HepG2 (cell line): ENCODE results near the gene IRAK1BP1. TPM values are rescaled to one million over a fixed set of nuclear protein-coding genes. Genes with fewer than 3 reads are reported as not detected.

Experiments used
- CBX2 ChIP-seq, 2 experiments: fragments of 200-600 bp in 1 of 2; sonication (generic); formaldehyde crosslinking in 1 of 2; IDR thresholded peaks; 2 replicates each; pipeline versions ENCODE4 v1.7.0 to v1.8.1; 2018 to 2022; ENCODE audit warnings: low read depth in 2 of 2, low read length in 1 of 2, mild to moderate bottlenecking in 1 of 2, missing genetic modification reagents in 1 of 2
- DMAP1 ChIP-seq: IDR thresholded peaks from 2 replicates; pipeline ENCODE4 v1.6.1; 2016
- EEA1 ChIP-seq: sonication (generic); formaldehyde crosslinking; IDR thresholded peaks from 2 replicates; pipeline ENCODE4 v1.5.1; 2020; ENCODE audit warnings: mild to moderate bottlenecking, missing genetic modification reagents, borderline replicate concordance
- JUND ChIP-seq: sonication (generic); formaldehyde crosslinking; IDR thresholded peaks from 2 replicates; pipeline ENCODE4 v1.8.0; 2022; ENCODE audit warnings: mild to moderate bottlenecking, missing genetic modification reagents
- KDM4B ChIP-seq: sonication (generic); formaldehyde crosslinking; IDR thresholded peaks from 2 replicates; pipeline ENCODE4 v1.4.0; 2020; ENCODE audit warnings: missing genetic modification reagents
- KLF12 ChIP-seq: sonication (generic); formaldehyde crosslinking; IDR thresholded peaks from 2 replicates; pipeline ENCODE4 v1.4.0; 2020; ENCODE audit warnings: missing genetic modification reagents, borderline replicate concordance
- MXI1 ChIP-seq: IDR thresholded peaks from 3 replicates; pipeline ENCODE4 v1.6.1; 2012; ENCODE audit warnings: low read depth, low read length, inconsistent platforms, borderline replicate concordance
- NFE2L1 ChIP-seq: sonication (generic); formaldehyde crosslinking; IDR thresholded peaks from 2 replicates; pipeline ENCODE4 v1.4.0; 2020; ENCODE audit warnings: missing genetic modification reagents, mild to moderate bottlenecking, borderline replicate concordance
- NR2F1 ChIP-seq, 2 experiments: fragments of 450-650 bp in 1 of 2; formaldehyde crosslinking in 1 of 2; IDR thresholded peaks; 2 replicates each; pipeline versions ENCODE4 v1.5.0 to v1.6.1; 2016 to 2020; ENCODE audit warnings: mild to moderate bottlenecking in 1 of 2, missing compliant biosample characterization in 1 of 2, missing genetic modification reagents in 1 of 2, moderate library complexity in 1 of 2
- RORA ChIP-seq: sonication (generic); formaldehyde crosslinking; IDR thresholded peaks from 2 replicates; pipeline ENCODE4 v1.5.0; 2020; ENCODE audit warnings: mild to moderate bottlenecking, missing genetic modification reagents, moderate library complexity
- SNRNP70 ChIP-seq: fragments of 200-400 bp; formaldehyde crosslinking; IDR thresholded peaks from 2 replicates; pipeline ENCODE4 v1.6.1; 2017; ENCODE audit warnings: mild to moderate bottlenecking, low read depth, low read length, moderate library complexity
- SP5 ChIP-seq: IDR thresholded peaks from 2 replicates; pipeline ENCODE4 v1.6.1; 2016; ENCODE audit warnings: low read depth, borderline replicate concordance
- TRIM24 ChIP-seq: sonication (generic); formaldehyde crosslinking; IDR thresholded peaks from 2 replicates; pipeline ENCODE4 v1.8.0; 2022; ENCODE audit warnings: mild to moderate bottlenecking, missing genetic modification reagents
- XBP1 ChIP-seq: sonication (generic); formaldehyde crosslinking; IDR thresholded peaks from 2 replicates; pipeline ENCODE4 v1.5.0; 2020; ENCODE audit warnings: missing genetic modification reagents
- ZNF160 ChIP-seq: sonication (generic); formaldehyde crosslinking; IDR thresholded peaks from 2 replicates; pipeline ENCODE4 v1.8.0; 2022; ENCODE audit warnings: mild to moderate bottlenecking, inconsistent platforms, missing genetic modification reagents
- ZNF605 ChIP-seq: sonication (generic); formaldehyde crosslinking; IDR thresholded peaks from 2 replicates; pipeline ENCODE4 v1.8.0; 2022; ENCODE audit warnings: mild to moderate bottlenecking, missing genetic modification reagents
- ZNF674 ChIP-seq: sonication (generic); formaldehyde crosslinking; IDR thresholded peaks from 2 replicates; pipeline ENCODE4 v1.5.0; 2020; ENCODE audit warnings: low read depth, mild to moderate bottlenecking, missing genetic modification reagents
- ZNF790 ChIP-seq: sonication (generic); formaldehyde crosslinking; IDR thresholded peaks from 2 replicates; pipeline ENCODE4 v1.8.0; 2022; ENCODE audit warnings: missing genetic modification reagents, mild to moderate bottlenecking, borderline replicate concordance
- ZNF878 ChIP-seq: sonication (generic); formaldehyde crosslinking; IDR thresholded peaks from 2 replicates; pipeline ENCODE4 v1.8.1; 2023; ENCODE audit warnings: mild to moderate bottlenecking, missing genetic modification reagents, moderate library complexity
- polyA plus RNA-seq, 8 experiments: library from polyadenylated mRNA; depleted of rRNA in 3 of 8; stranded (reverse) in 7 of 8; unstranded in 1 of 8; fragments of >200 nt; fragmentation: Illumina TruSeq in 4 of 8; extraction: Trizol in 4 of 8; gene quantifications; 2 replicates each; pipeline versions ENCODE4 v1.2.1 to v1.2.3, GENCODE V29; 2011 to 2016; ENCODE audit warnings: low read depth in 4 of 8, missing spikeins in 1 of 8, mixed read lengths in 1 of 8; ENCODE audit not compliant: insufficient read depth in 1 of 8
- total RNA-seq, 5 experiments: library from RNA; depleted of rRNA; stranded (reverse); fragments of >200 nt; fragmentation: Illumina TruSeq; extraction: Trizol; gene quantifications; 2 replicates each; pipeline ENCODE4 v1.2.3, GENCODE V29; 2016; ENCODE audit warnings: low read depth in 1 of 5
- TF ChIP-seq, protein P1 (sequence below): sonication (generic); formaldehyde crosslinking; IDR thresholded peaks from 2 replicates; pipeline ENCODE4 v1.4.0; 2020; ENCODE audit warnings: missing genetic modification reagents
- TF ChIP-seq, protein P2 (sequence below): sonication (generic); formaldehyde crosslinking; IDR thresholded peaks from 2 replicates; pipeline ENCODE4 v1.4.0; 2020; ENCODE audit warnings: mild to moderate bottlenecking, low read depth, missing genetic modification reagents
- TF ChIP-seq, protein P3 (sequence below): sonication (generic); formaldehyde crosslinking; IDR thresholded peaks from 2 replicates; pipeline ENCODE4 v1.5.0; 2020; ENCODE audit warnings: missing genetic modification reagents
- TF ChIP-seq, protein P4 (sequence below): IDR thresholded peaks from 2 replicates; pipeline ENCODE4 v1.6.1; 2012; ENCODE audit warnings: low read depth, low read length, improper control_type of control experiment
- TF ChIP-seq, protein P5 (sequence below): sonication (generic); formaldehyde crosslinking; IDR thresholded peaks from 2 replicates; pipeline ENCODE4 v1.5.1; 2020; ENCODE audit warnings: mild to moderate bottlenecking, missing genetic modification reagents, borderline replicate concordance

Gene IRAK1BP1
- total and polyA plus RNA-seq, 2 of the 13 experiments (the other 11 are each of a cell fraction or from before 2014, with no cell fraction given) = 0.86 to 1.5 TPM

GRCh38 chr6:78867370-78868040 lies at the start of gene IRAK1BP1 (continued):
- TF ChIP-seq, protein P1, sequence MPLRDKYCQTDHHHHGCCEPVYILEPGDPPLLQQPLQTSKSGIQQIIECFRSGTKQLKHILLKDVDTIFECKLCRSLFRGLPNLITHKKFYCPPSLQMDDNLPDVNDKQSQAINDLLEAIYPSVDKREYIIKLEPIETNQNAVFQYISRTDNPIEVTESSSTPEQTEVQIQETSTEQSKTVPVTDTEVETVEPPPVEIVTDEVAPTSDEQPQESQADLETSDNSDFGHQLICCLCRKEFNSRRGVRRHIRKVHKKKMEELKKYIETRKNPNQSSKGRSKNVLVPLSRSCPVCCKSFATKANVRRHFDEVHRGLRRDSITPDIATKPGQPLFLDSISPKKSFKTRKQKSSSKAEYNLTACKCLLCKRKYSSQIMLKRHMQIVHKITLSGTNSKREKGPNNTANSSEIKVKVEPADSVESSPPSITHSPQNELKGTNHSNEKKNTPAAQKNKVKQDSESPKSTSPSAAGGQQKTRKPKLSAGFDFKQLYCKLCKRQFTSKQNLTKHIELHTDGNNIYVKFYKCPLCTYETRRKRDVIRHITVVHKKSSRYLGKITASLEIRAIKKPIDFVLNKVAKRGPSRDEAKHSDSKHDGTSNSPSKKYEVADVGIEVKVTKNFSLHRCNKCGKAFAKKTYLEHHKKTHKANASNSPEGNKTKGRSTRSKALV (CRISPR knock-in tag) = peak; percentile 40; the same call in 1 of the 2 replicates
- TF ChIP-seq KLF12 (CRISPR knock-in tag) (no peak), JUND (no peak), ZNF674 (CRISPR knock-in tag) (no peak), NFE2L1 (no peak), SP5 (CRISPR knock-in tag) (no peak), EEA1 (CRISPR knock-in tag) (no peak), MXI1 (peak; percentile 54; the same call in 1 of the 3 replicates), SNRNP70 (no peak), ZNF790 (no peak), DMAP1 (peak; percentile 64), XBP1 (CRISPR knock-in tag) (no peak), ZNF878 (CRISPR knock-in tag) (no peak), NR2F1 (CRISPR knock-in tag; IDR thresholded peaks at IDR 0.05) (no peak), ZNF160 (no peak), RORA (no peak), CBX2 (IDR thresholded peaks at IDR 0.05; ENCODE audit: low read depth, low read length) (no peak), CBX2 (CRISPR knock-in tag; IDR thresholded peaks at IDR 0.05; ENCODE audit: low read depth) (no peak), ZNF605 (CRISPR knock-in tag) (peak; percentile 54; the same call in 1 of the 2 replicates), KDM4B (CRISPR knock-in tag) (0 out of 2 replicates have a peak, but pooled peaks have one; percentile 37), TRIM24 (no peak)
- TF ChIP-seq, protein P2, sequence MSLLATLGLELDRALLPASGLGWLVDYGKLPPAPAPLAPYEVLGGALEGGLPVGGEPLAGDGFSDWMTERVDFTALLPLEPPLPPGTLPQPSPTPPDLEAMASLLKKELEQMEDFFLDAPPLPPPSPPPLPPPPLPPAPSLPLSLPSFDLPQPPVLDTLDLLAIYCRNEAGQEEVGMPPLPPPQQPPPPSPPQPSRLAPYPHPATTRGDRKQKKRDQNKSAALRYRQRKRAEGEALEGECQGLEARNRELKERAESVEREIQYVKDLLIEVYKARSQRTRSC (CRISPR knock-in tag) = no peak
- TF ChIP-seq, protein P3, sequence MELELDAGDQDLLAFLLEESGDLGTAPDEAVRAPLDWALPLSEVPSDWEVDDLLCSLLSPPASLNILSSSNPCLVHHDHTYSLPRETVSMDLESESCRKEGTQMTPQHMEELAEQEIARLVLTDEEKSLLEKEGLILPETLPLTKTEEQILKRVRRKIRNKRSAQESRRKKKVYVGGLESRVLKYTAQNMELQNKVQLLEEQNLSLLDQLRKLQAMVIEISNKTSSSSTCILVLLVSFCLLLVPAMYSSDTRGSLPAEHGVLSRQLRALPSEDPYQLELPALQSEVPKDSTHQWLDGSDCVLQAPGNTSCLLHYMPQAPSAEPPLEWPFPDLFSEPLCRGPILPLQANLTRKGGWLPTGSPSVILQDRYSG (CRISPR knock-in tag) = 0 out of 2 replicates have a peak, but pooled peaks have one; percentile 30
- TF ChIP-seq, protein P4, sequence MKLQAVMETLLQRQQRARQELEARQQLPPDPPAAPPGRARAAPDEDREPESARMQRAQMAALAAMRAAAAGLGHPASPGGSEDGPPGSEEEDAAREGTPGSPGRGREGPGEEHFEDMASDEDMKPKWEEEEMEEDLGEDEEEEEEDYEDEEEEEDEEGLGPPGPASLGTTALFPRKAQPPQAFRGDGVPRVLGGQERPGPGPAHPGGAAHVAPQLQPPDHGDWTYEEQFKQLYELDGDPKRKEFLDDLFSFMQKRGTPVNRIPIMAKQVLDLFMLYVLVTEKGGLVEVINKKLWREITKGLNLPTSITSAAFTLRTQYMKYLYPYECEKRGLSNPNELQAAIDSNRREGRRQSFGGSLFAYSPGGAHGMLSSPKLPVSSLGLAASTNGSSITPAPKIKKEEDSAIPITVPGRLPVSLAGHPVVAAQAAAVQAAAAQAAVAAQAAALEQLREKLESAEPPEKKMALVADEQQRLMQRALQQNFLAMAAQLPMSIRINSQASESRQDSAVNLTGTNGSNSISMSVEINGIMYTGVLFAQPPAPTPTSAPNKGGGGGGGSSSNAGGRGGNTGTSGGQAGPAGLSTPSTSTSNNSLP = no peak
- TF ChIP-seq, protein P5, sequence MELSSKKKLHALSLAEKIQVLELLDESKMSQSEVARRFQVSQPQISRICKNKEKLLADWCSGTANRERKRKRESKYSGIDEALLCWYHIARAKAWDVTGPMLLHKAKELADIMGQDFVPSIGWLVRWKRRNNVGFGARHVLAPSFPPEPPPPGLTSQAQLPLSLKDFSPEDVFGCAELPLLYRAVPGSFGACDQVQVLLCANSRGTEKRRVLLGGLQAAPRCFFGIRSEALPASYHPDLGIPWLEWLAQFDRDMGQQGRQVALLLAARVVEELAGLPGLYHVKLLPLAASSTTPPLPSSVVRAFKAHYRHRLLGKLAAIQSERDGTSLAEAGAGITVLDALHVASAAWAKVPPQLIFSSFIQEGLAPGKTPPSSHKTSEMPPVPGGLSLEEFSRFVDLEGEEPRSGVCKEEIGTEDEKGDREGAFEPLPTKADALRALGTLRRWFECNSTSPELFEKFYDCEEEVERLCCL (CRISPR knock-in tag) = no peak
